WTC11 (cell line): Measurements from ENCODE around the gene TMEM17.

Source experiments
- E2F4 ChIP-seq: sonication (generic); formaldehyde crosslinking; IDR thresholded peaks from 2 replicates; pipeline ENCODE4 v1.8.1; 2022; ENCODE audit warnings: low read depth, mild to moderate bottlenecking, moderate library complexity, missing genetic modification reagents, borderline replicate concordance
- TF ChIP-seq, protein P1 (sequence below): sonication (generic); formaldehyde crosslinking; IDR thresholded peaks from 2 replicates; pipeline ENCODE4 v1.8.0; 2022; ENCODE audit warnings: missing genetic modification reagents
- TF ChIP-seq, protein P2 (sequence below): fragments of 200-600 bp; IDR thresholded peaks from 2 replicates; pipeline ENCODE4 v1.8.0; 2022; ENCODE audit warnings: antibody characterized with exemption
- TF ChIP-seq, protein P3 (sequence below): sonication (generic); formaldehyde crosslinking; conservative IDR thresholded peaks from 2 replicates; pipeline ENCODE4 v1.8.1; 2022; ENCODE audit warnings: mild to moderate bottlenecking, missing genetic modification reagents

- TF ChIP-seq E2F4 (CRISPR knock-in tag), result no peak
- TF ChIP-seq, protein P1, sequence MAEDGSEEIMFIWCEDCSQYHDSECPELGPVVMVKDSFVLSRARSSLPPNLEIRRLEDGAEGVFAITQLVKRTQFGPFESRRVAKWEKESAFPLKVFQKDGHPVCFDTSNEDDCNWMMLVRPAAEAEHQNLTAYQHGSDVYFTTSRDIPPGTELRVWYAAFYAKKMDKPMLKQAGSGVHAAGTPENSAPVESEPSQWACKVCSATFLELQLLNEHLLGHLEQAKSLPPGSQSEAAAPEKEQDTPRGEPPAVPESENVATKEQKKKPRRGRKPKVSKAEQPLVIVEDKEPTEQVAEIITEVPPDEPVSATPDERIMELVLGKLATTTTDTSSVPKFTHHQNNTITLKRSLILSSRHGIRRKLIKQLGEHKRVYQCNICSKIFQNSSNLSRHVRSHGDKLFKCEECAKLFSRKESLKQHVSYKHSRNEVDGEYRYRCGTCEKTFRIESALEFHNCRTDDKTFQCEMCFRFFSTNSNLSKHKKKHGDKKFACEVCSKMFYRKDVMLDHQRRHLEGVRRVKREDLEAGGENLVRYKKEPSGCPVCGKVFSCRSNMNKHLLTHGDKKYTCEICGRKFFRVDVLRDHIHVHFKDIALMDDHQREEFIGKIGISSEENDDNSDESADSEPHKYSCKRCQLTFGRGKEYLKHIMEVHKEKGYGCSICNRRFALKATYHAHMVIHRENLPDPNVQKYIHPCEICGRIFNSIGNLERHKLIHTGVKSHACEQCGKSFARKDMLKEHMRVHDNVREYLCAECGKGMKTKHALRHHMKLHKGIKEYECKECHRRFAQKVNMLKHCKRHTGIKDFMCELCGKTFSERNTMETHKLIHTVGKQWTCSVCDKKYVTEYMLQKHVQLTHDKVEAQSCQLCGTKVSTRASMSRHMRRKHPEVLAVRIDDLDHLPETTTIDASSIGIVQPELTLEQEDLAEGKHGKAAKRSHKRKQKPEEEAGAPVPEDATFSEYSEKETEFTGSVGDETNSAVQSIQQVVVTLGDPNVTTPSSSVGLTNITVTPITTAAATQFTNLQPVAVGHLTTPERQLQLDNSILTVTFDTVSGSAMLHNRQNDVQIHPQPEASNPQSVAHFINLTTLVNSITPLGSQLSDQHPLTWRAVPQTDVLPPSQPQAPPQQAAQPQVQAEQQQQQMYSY (CRISPR knock-in tag), result no peak
- TF ChIP-seq, protein P2, sequence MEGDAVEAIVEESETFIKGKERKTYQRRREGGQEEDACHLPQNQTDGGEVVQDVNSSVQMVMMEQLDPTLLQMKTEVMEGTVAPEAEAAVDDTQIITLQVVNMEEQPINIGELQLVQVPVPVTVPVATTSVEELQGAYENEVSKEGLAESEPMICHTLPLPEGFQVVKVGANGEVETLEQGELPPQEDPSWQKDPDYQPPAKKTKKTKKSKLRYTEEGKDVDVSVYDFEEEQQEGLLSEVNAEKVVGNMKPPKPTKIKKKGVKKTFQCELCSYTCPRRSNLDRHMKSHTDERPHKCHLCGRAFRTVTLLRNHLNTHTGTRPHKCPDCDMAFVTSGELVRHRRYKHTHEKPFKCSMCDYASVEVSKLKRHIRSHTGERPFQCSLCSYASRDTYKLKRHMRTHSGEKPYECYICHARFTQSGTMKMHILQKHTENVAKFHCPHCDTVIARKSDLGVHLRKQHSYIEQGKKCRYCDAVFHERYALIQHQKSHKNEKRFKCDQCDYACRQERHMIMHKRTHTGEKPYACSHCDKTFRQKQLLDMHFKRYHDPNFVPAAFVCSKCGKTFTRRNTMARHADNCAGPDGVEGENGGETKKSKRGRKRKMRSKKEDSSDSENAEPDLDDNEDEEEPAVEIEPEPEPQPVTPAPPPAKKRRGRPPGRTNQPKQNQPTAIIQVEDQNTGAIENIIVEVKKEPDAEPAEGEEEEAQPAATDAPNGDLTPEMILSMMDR, result no peak
- TF ChIP-seq, protein P3, sequence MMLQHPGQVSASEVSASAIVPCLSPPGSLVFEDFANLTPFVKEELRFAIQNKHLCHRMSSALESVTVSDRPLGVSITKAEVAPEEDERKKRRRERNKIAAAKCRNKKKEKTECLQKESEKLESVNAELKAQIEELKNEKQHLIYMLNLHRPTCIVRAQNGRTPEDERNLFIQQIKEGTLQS, result no peak
Measured at GRCh38 chr2:62461017-62461553, 44.9 kb downstream of the TMEM17 start.
